Fibroblast of lung (primary cell): ENCODE data around the gene ASIC3. TPM values are rescaled to one million over a fixed set of nuclear protein-coding genes. Genes with fewer than 3 reads are reported as not detected.

Experiments used
- DNase-seq, 2 donors: peaks; one replicate each; pipeline versions ENCODE4 v3.0.0 to v3.0.0-alpha.2; 2010; ENCODE audit warnings: low read depth in 2 of 2
- H2AFZ ChIP-seq: 2 replicates; pipeline ENCODE4 v1.5.1; 2012; ENCODE audit warnings: low read length, control low read depth, inconsistent platforms
- H3K27ac ChIP-seq: 2 replicates; pipeline ENCODE4 v1.5.1; 2011; ENCODE audit warnings: low read length, control low read depth; ENCODE audit not compliant: insufficient read depth
- H3K27me3 ChIP-seq: 2 replicates; pipeline ENCODE4 v1.5.1; 2011; ENCODE audit warnings: mild to moderate bottlenecking, low read length; ENCODE audit not compliant: control insufficient read depth, insufficient read depth
- H3K36me3 ChIP-seq: 2 replicates; pipeline ENCODE4 v1.5.1; 2011; ENCODE audit warnings: low read length; ENCODE audit not compliant: control insufficient read depth, insufficient read depth
- H3K4me1 ChIP-seq: 2 replicates; pipeline ENCODE4 v1.5.1; 2011; ENCODE audit warnings: low read length; ENCODE audit not compliant: control insufficient read depth, insufficient read depth; ENCODE audit errors: extremely low read depth
- H3K4me2 ChIP-seq: 2 replicates; pipeline ENCODE4 v1.5.1; 2011; ENCODE audit warnings: low read length, control low read depth; ENCODE audit not compliant: insufficient read depth; ENCODE audit errors: extremely low read depth
- H3K4me3 ChIP-seq, 4 experiments: fragments of 200-600 bp in 1 of 4; sonication (generic) in 1 of 4; replicated peaks in 1 of 4; 2 replicates each; pipeline ENCODE4 v1.5.1; 2011 to 2016; ENCODE audit warnings: low read length in 4 of 4, low read depth in 3 of 4, mild to moderate bottlenecking in 3 of 4, control low read depth in 2 of 4, inconsistent platforms in 1 of 4, mixed read lengths in 1 of 4; ENCODE audit not compliant: insufficient read depth in 1 of 4; ENCODE audit errors: control extremely low read depth in 1 of 4
- H3K79me2 ChIP-seq: 2 replicates; pipeline ENCODE4 v1.5.1; 2012; ENCODE audit warnings: mild to moderate bottlenecking, low read length, inconsistent platforms; ENCODE audit not compliant: control insufficient read depth, insufficient read depth
- H3K9ac ChIP-seq: 2 replicates; pipeline ENCODE4 v1.5.1; 2011; ENCODE audit warnings: mild to moderate bottlenecking, low read length, control low read depth; ENCODE audit not compliant: insufficient read depth
- H3K9me3 ChIP-seq: 2 replicates; pipeline ENCODE4 v1.5.1; 2012; ENCODE audit warnings: low read depth, low read length; ENCODE audit not compliant: control insufficient read depth, insufficient read depth
- H4K20me1 ChIP-seq: 2 replicates; pipeline ENCODE4 v1.5.1; 2011; ENCODE audit warnings: low read length; ENCODE audit not compliant: control insufficient read depth, insufficient read depth; ENCODE audit errors: extremely low read depth
- CTCF ChIP-seq, 2 donors: IDR thresholded peaks in 1 of 2; conservative IDR thresholded peaks in 1 of 2; 1 replicate in 1 of 2; 2 replicates in 1 of 2; pipeline ENCODE4 v1.5.1; 2011 to 2012; ENCODE audit warnings: low read length in 2 of 2, control low read depth in 1 of 2, inconsistent platforms in 1 of 2, low read depth in 1 of 2, mild to moderate bottlenecking in 1 of 2
- EZH2 ChIP-seq: IDR thresholded peaks from 2 replicates; pipeline ENCODE4 v1.5.1; 2012; ENCODE audit warnings: low read length, control low read depth, mild to moderate bottlenecking; ENCODE audit errors: missing control alignments
- polyA plus RNA-seq, 2 donors: library from polyadenylated mRNA; depleted of rRNA in 1 of 2; stranded (reverse) in 1 of 2; unstranded in 1 of 2; fragments of >200 nt; gene quantifications; 2 replicates each; pipeline ENCODE4 v1.2.1, GENCODE V29; 2011 to 2012; ENCODE audit warnings: missing spikeins in 1 of 2
- total RNA-seq: library from RNA; depleted of rRNA; stranded (reverse); fragments of >200 nt; gene quantifications from 2 replicates; pipeline ENCODE4 v1.2.1, GENCODE V29; 2014

Gene ASIC3
- total and polyA plus RNA-seq, 2 donors (not counting 1 experiment from before 2014, with no cell fraction given): 0.07 to 0.17 TPM

GRCh38 chr7:151079199-151079910 lies 31.0 kb downstream of the ASIC3 start:
- Histone ChIP-seq H3K9ac (peak overlapping the region; percentile 87), H3K27ac (peak overlapping the region; percentile 91), H3K27me3 (no peaks in the 10 kb centered on the region), H3K4me3 (peak overlapping the region; percentile 72 to 95 (median 94)), H3K79me2 (peaks cover 28% of the 10 kb centered on the region), H3K4me1 (peaks cover 24% of the 10 kb centered on the region), H3K36me3 (peaks cover 27% of the 10 kb centered on the region), H3K4me2 (peak overlapping the region; percentile 86), H2AFZ (no peak overlapping the region), H4K20me1 (no peaks in the 10 kb centered on the region), H3K9me3 (no peaks in the 10 kb centered on the region)
- no peak for DNase-seq
- TF ChIP-seq EZH2 (no peak), CTCF (conservative IDR thresholded peaks at IDR 0.05 in 1 of 2, IDR thresholded peaks at IDR 0.05 in 1 of 2; ENCODE audit: low read depth in 1 of 2, low read length in 2 of 2) (no peak)

GRCh38 chr7:151080067-151080521 lies 31.8 kb downstream of the ASIC3 start:
- peak in 1 of 2 donors; percentile 37 for DNase-seq
- peaks cover 23% of the 10 kb centered on the region for H3K36me3 ChIP-seq
- TF ChIP-seq CTCF (conservative IDR thresholded peaks at IDR 0.05 in 1 of 2, IDR thresholded peaks at IDR 0.05 in 1 of 2; ENCODE audit: low read depth in 1 of 2, low read length in 2 of 2) (no peak), EZH2 (no peak)

GRCh38 chr7:151080522-151081169 lies 32.3 kb downstream of the ASIC3 start, which contains the start of gene FASTK:
TSS of gene FASTK (minus strand) at chr7:151080809. CDS start at chr7:151080766, 43 bp downstream.
- Histone ChIP-seq H3K79me2 (peaks cover 28% of the 10 kb centered on the region), H3K4me1 (peaks cover 26% of the 10 kb centered on the region), H2AFZ (peak within 1 kb of the TSS; percentile 21), H3K4me2 (peak within 1 kb of the TSS; percentile 86), H3K36me3 (peaks cover 19% of the 10 kb centered on the region), H3K9ac (peak within 1 kb of the TSS; percentile 87), H3K27ac (peak within 1 kb of the TSS; percentile 91), H3K27me3 (no peaks in the 10 kb centered on the region), H4K20me1 (no peaks in the 10 kb centered on the region), H3K4me3 (peak within 1 kb of the TSS; percentile 72 to 95 (median 94)), H3K9me3 (no peaks in the 10 kb centered on the region)
- DNase-seq: peak; percentile 87 to 88
- TF ChIP-seq CTCF (conservative IDR thresholded peaks at IDR 0.05 in 1 of 2, IDR thresholded peaks at IDR 0.05 in 1 of 2; ENCODE audit: low read depth in 1 of 2, low read length in 2 of 2) (no peak), EZH2 (no peak)

More at GRCh38 chr7:151080067-151080521, 31.8 kb downstream of the ASIC3 start:
- Histone ChIP-seq H3K27me3 (no peaks in the 10 kb centered on the region), H4K20me1 (no peaks in the 10 kb centered on the region), H2AFZ (peak overlapping the region; percentile 21), H3K4me2 (peak overlapping the region; percentile 86), H3K9ac (peak overlapping the region; percentile 87), H3K4me3 (peak overlapping the region; percentile 72 to 95 (median 94)), H3K27ac (peak overlapping the region; percentile 91), H3K9me3 (no peaks in the 10 kb centered on the region), H3K4me1 (peaks cover 24% of the 10 kb centered on the region), H3K79me2 (peaks cover 28% of the 10 kb centered on the region)
